HTERT RPE-1 (cell line): Measurements from ENCODE around the gene NTHL1.

ENCODE experiments used
- in situ Hi-C: fragments of 300-500 bp; cut with MboI; formaldehyde crosslinking; loops from 4 replicates; pipeline ENCODE4 v1.14.3; 2020; ENCODE audit warnings: low sequenced_read_pairs

NTHL1 gene

DNA sequence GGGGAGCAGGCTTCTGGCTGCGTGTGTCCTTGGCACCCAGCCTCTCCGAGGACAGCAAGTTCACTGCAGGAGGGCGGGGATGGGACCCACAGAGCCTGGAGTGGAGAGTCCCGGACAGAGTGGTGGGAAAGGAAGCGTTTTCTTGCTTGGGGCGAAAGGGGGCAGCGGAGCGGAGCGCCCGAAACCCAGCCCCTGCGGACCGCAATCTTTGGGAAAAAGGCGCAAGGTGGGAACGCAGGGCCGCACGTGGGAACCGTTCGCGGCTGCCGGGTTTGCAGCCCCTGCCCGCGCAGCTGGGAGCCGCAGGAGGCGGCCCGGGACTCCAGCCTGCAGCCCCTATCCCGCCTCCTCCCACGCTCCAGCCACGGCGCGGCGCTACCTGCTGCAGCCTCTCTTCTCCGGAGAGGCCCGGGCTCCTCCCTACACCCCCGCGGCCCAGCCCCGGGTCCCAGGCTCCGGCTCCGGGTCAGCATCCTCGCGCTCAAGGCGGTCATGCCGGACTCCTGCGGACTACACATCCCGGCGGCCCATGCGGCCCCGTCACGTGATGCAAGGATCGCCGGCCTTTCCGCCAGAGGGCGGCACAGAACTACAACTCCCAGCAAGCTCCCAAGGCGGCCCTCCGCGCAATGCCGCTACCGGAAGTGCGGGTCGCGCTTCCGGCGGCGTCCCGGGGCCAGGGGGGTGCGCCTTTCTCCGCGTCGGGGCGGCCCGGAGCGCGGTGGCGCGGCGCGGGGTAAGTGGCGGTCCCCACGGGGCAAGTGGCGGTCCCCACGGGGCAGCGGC is at the start of gene NTHL1, which contains the start of gene TSC2:
Gene NTHL1, minus strand, starts transcription at position 505 of the 786 bp plus-strand sequence. Its CDS starts 11 bp downstream, at position 494.
Gene TSC2, plus strand, starts transcription at position 656 of the 786 bp plus-strand sequence. CDS start 631 bp downstream, outside the sequence.
- in situ Hi-C loops = no loop called here

DNA sequence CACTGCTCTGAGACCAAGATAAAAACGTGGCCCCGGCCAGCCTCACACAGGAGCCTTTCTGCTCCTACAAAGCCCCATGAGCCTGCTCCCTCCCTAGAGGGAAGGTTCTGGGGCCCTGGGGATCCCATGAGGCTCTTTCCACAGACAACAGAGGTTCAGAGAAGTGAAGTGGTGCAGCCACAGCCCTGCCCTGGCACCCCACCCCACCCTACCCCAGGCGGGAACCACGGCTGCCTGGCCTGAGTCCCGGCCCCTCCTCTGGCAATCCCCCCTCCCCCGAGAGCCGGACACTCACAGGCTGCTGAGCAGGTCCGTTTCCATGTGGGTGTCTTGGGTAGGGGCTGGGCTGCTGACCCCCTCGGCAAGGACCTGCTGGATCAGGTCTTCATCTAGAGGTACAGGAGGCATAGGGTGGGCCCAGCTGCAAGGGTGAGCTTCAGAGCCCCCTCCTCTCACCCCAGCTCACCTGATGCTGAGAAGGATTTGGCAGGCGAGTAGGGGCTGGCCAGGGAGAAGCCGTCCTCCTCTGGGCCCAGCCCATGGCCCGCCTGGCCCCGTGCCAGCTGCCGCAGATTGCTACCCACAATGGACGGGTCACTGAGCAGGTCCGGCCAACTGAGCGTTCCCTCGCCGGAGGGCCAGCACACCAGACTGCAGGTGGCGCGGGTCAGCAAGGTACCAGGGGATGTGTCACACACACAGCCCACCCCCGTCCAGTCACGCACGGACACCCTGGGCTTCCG is 49.4 kb upstream of the NTHL1 start:
- in situ Hi-C loops = no loop called here

DNA sequence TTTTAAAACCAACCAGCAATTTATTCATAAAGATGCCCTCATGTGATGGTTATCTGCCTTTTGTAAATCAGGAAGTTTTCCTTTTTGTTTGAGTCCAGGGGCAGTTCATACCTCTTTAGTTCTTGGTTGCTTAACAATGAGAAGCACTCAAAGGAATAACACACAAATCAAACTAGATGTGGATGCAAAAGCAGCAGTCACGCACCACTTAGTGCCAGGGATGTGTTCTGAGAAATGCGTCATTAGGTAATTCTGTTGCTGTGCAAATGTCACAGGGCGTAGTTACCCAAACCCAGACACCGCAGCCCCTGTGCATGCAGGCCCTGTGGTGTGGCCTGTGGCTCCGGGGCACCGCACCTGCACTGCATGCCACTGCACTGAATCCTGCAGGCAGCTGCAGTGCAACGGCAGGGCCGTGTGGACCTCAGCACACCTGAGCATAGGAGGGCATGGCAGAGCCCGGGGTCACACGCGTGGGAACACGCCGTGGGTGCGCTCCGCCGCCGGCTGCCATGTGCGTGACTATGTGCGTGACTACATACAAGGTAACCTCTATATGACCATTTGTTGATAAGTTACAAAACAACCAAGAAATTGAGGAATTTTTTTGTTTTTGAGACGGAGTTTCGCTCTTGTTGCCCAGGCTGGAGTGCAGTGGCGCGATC is 48.4 kb upstream of the NTHL1 start:
- in situ Hi-C loops = no loop called here

DNA sequence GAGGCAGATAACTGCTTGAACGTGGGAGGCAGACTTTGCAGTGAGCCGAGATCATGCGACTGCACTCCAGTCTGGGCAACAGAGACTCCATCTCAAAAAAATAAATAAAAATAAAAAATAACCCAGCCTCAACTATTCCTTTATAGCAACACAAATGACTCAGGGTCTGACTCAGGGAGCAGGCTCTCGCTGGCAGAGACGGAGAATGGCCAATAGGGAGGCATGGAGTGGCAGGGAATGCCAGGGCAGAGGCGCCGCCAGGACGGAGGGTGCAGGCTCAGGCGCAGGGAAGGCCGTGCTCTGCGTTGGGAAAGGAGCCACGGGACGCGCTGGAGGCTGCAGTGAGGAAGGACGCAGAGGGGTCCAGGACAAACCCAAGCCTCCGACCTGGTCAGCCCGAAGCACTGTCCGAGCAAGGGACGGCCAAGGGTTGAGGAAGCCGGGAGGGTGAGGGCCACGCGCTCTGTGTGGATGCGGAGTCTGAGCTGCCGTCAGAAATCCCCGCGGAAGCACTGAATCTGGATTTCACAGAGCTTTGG is 47.8 kb upstream of the NTHL1 start:
- in situ Hi-C loops = no loop called here

DNA sequence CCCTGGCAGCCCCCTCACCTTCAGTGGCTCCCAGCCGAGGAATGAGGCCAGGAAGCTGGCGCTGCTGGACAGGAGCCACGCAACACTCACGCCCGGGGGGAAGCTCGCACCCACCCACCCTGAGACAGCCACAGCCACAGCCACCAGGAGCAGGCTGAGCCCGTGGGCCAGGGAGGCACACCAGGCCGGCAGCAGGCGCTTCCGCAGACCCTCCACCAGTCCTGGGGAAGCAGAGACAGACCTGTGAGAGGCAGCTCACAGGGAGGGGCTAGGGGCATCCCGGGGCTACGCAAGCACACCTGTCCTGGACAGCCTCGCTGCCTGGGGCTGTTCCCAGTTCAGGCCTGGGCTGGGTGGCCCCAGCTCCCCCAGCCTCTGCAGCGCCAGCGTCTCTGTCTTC is 46.2 kb upstream of the NTHL1 start:
- in situ Hi-C loops = no loop called here

DNA sequence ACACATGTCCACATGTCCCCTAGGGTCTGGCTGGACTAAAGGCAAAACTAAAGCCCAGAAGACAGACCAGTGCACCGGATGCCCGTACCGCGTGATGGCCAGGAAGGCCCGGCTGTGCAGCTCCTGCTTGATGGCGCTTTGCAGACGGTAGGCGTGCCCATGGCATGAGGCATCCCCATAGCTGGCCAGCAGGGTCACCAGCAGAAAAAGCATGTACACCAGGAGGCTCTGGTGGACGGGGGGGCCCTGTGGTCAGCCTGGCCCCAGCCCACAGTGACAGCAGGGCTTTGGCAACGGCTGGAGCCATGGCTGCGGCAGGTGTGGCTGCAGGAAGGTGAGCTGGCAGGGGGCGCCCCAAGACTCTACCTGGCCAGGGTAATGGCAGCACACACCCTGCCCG is 45.2 kb upstream of the NTHL1 start:
- in situ Hi-C loops = no loop called here

DNA sequence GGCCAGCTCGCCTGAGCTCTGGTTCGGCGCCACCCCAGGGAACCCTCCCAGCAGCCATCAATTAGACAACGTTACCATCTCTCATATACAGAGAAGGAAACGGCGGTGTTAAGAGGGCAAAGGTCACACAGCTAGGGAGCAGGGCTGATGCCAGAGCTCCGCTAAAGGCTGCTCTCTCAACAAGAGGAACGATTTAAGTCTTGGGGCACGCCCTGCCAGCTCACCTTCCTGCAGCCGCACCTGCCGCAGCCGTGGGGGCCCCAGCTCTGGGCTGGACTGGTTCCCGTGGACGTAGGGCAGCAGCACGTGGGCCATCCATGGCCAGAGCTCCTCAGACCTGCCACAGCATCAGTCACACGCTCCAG is 44.6 kb upstream of the NTHL1 start:
- in situ Hi-C loops = no loop called here

DNA sequence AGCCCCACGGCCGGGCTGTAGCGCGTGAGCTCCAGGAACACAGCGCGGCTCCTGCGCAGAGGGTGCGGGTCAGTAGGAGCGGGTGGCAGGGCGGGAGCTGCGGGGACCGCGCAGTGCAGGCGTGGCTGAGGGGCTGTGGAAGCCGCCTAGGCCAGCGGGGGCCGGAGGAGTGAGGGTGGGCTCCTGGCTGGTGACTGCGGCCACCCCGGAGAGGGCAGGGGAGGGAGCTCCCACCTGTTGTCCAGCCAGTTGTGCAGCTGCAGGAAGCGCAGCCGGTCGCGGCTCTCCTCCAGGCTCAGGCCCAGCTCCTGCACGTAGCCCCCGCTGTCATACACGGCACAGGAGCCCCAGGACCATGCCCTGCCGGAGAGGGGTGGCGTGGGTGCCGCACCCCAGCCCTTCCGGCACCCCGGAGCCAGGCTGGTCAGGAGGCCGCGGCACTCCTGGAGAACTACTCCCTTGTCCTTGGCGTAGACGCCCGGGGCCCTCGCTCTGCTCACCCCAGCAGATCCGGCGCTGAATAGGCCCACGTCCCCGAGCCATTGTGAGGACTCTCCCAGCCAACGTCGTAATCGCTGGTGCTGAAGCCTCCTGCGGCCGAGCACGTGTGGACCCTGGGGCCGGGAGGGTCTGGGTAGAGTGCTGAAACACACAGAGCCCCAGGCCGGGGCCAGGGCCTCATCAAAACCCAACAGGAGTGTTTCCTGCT is 44.1 kb upstream of the NTHL1 start:
- in situ Hi-C loops = no loop called here

DNA sequence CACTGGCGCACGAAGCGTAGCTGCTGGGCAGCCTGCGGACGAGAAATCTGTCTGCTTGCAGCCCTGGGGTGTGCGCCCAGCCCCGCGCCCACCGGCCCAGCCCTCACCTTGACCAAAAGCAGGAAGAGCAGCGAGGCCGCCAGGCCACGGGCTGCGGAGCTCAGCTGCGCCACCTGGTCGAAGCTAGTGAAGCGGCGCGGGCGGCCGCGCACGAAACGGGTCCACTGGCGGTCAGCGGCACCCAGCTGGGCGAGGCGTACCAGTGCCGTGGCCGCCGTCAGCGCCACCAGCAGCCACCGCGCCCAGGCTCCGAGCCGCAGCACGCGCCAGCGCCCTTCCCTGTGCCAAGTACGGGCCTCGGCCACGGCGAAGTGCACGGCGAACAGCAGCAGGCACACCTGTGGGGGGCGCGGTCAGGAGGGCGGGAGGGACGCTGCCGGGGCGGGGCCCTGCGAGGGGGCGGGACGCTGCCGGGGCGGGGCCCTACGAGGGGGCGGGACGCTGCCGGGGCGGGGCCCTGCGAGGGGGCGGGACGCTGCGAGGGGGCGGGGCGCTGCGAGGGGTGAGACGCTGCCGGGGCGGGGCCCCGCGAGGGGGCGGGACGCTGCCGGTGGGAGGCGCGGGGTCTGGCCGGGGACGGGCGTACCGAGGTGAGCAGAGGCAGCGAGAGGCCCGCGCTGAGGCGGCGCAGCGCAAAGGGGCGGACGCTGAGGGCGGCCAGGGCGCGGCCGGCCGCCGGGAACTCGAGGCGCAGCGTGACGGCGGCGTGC is 43.3 kb upstream of the NTHL1 start:
- in situ Hi-C loops = no loop called here

DNA sequence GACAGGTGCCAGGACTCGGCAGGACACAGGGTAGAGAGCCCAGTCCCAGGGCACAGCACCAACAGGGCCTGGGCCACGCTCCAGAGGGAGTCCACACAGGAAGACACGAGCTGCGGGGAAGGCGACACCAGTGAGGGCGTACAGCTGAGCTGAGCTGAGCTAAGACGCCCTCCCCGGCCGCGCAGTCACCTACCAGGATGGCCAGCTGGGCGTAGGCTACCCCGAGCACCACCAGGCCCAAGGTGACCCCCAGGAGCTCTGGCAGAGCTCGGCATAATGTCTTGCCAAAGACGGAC is 42.8 kb upstream of the NTHL1 start:
- in situ Hi-C loops = no loop called here

DNA sequence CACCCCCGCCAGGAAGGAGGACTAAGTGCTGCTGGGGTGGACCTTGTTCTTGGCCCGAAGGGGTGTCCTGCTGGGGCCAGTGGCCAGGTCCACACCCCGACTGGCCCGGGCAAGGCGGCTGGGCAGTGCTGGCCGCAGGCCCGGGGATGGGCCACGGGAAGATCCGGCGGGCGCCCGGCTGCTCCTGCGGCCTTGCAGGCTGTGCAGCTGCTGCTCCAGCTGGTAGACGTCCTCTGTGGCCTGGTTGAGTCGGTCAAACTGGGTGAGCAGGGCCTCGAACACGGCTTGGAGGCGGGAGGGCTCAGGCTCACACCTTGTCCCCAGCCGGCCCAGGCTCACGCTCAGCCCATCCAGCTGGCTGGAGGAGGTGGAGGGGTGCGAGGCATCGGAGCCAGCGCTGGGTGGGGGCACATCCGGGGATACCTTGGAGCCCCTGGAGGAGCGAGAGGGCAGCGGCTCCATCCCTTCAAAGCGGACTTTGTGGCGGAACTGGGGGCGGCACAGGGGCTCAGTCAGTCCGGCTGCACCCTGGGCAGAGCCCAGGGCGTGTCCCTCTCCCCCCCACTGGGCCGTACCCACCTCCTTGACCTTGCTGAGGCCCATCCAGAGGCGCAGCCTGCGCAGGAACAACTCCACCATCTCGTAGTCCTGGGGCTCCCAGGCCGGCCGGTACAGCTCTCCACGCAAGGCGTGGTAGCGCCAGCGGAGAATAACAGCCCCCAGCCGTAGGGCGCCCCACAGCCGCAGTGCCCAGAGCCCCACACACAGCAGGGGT is 42.3 kb upstream of the NTHL1 start:
- in situ Hi-C loops = no loop called here

DNA sequence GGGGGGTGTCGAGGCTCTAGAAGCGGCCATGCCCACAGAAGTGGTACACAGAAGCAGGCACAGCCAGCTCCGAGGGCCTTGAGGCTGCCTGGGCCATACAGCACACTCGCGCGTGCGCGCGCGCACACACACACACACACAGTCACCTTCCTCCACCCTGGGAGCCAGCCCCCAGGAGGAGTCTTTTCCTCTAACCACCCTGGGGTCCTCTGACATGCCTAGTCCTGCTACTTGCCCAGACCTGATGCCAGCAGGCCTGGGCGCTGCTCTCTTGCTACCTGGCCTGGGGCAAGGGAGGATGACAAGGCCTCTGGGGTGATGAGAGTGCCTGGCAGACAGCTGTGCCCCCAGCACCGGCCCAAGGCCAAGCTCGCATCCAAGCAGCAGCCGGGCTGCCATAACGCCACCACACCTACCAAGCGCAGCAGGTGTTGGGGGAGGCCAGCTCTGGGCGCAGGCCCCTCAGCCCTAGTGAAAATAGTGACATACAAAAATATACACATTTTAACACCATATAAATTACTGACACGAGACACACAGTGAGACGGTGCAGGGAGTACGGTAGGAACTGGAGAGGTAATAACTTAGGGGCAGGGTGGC is 41.2 kb upstream of the NTHL1 start:
- in situ Hi-C loops = no loop called here

DNA sequence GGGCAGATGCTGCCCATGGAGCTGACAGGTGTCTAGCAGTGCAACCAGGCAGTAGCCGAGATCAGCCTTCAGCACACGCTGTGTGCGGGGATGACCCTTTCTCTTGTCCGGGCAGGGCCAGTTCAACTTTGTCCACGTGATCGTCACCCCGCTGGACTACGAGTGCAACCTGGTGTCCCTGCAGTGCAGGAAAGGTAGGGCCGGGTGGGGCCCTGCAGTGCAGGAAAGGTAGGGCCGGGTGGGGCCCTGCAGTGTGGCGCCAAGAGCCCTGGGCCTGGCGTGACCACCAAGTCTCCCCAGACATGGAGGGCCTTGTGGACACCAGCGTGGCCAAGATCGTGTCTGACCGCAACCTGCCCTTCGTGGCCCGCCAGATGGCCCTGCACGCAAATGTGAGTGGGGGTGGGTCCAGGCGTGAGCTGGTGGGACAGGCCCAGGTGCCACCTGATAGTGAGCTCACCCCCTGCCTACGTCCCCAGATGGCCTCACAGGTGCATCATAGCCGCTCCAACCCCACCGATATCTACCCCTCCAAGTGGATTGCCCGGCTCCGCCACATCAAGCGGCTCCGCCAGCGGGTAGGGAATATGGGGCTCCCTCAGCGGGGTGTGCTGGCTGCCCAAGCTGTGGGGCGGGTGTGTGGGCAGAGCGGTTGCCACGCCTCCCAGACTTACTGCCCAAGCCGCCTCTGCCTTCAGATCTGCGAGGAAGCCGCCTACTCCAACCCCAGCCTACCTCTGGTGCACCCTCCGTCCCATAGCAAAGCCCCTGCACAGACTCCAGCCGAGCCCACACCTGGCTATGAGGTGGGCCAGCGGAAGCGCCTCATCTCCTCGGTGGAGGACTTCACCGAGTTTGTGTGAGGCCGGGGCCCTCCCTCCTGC is 40.4 kb upstream of the NTHL1 start:
- in situ Hi-C loops = no loop called here

DNA sequence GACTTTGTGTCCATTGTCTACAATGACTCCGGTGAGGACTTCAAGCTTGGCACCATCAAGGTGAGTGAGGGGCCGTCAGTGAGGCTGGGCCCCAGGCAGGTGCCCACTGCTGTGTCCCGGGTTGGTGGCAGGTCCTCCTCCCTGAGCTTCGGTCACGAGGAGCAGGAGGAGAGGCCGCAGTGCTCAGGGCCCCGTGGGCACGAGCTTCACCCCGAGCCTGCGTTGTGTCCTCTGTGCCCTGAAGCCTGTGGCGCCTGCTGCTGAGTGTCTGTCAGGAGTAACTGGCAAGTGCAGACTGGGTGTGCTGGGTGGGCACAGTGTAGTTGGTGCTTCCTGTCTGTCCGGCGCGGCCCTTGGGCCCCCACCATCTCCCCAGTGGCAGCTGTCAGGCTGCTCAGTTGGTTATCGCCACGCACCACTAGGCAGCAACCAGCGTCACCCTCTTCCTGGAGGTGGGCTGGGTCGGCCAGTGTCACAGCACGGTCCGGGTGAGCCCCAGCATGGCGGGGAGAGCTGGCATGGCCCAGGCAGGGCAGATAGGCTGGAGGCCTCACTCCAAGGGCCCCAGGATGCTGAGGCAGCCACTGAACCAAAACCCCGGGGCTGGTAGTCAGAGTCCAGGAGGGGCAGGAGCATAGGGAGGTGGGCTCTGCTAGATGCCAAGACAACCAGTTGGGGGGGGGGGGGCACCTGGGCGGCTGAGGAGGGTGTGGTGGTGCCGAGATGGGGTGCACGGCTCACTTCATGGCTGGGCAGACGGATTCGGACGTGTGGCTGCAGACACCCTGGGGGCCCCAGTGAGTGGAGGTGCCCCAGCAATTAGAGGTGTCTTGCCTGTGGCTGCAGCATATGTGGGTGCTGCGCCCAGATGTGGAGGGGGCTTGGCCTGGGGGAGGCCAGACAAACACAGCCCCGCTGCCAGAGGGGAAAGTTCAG is 39.4 kb upstream of the NTHL1 start:
- in situ Hi-C loops = no loop called here

DNA sequence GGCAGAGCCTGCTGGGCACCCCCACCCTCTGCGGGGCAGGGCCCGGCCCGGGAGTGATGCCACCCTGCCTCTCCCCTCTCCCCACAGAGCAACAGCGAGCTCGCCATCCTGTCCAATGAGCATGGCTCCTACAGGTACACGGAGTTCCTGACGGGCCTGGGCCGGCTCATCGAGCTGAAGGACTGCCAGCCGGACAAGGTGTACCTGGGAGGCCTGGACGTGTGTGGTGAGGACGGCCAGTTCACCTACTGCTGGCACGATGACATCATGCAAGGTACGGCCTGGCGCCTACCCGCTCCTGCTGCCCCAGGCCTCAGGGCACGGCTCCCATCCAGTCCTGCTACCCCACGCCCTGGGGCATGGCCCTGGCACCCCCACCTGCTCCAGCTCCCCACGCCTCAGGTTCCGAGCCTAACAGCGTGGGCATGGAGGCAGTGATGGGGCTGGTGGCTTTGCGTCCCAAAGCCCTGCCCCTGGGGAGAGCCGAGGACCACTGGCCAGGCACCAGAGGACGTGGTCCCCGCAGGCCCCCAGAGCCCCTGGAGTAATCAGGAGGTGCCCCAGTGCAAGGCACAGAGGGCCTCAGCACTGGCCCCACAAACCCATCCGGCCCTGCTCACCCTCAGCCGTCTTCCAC is 38.6 kb upstream of the NTHL1 start:
- in situ Hi-C loops = no loop called here

DNA sequence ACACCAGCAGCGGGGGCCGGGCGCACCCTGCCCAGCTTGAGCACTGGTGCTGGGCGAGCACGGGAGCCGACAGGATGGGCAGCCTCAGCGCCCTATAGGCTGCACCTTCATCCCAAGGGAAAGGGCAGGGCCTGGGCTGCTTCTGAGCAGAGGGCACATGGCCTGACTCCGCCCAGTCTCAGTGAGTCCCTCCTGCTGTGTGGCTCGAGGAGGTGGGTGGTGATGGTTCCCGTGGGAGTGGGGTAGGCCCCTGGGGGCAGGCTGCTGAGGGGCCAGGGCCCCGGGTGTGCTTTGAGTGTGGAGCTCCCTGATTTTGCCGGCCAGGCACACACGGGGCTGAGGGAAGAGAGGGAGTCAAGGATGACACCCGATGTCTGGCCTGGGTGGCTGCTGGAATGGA is 38.0 kb upstream of the NTHL1 start:
- in situ Hi-C loops = no loop called here
